Naive B cell (primary cell): ENCODE measurements around the gene CYYR1. TPM values are rescaled to one million over a fixed set of nuclear protein-coding genes. Genes with fewer than 3 reads are reported as not detected.

Source experiments
- ATAC-seq, 2 donors: fragments of 150-1000 bp; cut with Tn5 transposase; 2 replicates each; pipeline ENCODE4 v1.10.0; 2021; ENCODE audit warnings: low read depth in 2 of 2, mild to moderate bottlenecking in 2 of 2, moderate library complexity in 2 of 2
- DNase-seq: peaks from one replicate; pipeline ENCODE4 v3.0.0; 2022
- H3K27ac Mint-ChIP-seq, 6 donors: one replicate each; pipeline ENCODE4 v1.8.0; 2020 to 2022; ENCODE audit warnings: mild to moderate bottlenecking in 6 of 6, mixed read lengths in 6 of 6, moderate library complexity in 5 of 6, inconsistent platforms in 2 of 6
- H3K27me3 Mint-ChIP-seq, 3 donors: one replicate each; pipeline ENCODE4 v1.8.0; 2021 to 2022; ENCODE audit warnings: mixed read lengths in 3 of 3, mild to moderate bottlenecking in 1 of 3
- H3K36me3 Mint-ChIP-seq, 2 donors: one replicate each; pipeline ENCODE4 v1.8.0; 2020 to 2022; ENCODE audit warnings: mixed read lengths in 2 of 2, inconsistent platforms in 1 of 2, mild to moderate bottlenecking in 1 of 2
- H3K4me1 Mint-ChIP-seq, 3 donors: one replicate each; pipeline ENCODE4 v1.8.0; 2020 to 2022; ENCODE audit warnings: mixed read lengths in 3 of 3, inconsistent platforms in 1 of 3, mild to moderate bottlenecking in 1 of 3, moderate library complexity in 1 of 3
- H3K4me3 Mint-ChIP-seq, 8 donors: one replicate each; pipeline ENCODE4 v1.8.0; 2020 to 2022; ENCODE audit warnings: mild to moderate bottlenecking in 8 of 8, mixed read lengths in 8 of 8, moderate library complexity in 8 of 8, inconsistent platforms in 2 of 8
- H3K9me3 Mint-ChIP-seq, 7 donors: one replicate each; pipeline ENCODE4 v1.8.0; 2020 to 2022; ENCODE audit warnings: mixed read lengths in 7 of 7, mild to moderate bottlenecking in 5 of 7, inconsistent platforms in 2 of 7, moderate library complexity in 1 of 7
- polyA plus RNA-seq, 6 donors: library from polyadenylated mRNA; unstranded; fragments of 300-500 nt; fragmentation: Illumina TruSeq; gene quantifications; one replicate each; pipeline ENCODE4 v1.2.3, GENCODE V29; 2021; ENCODE audit warnings: low read depth in 6 of 6

Gene CYYR1
- polyA plus RNA-seq, 6 donors from 2014 or later, result not detected

DNA sequence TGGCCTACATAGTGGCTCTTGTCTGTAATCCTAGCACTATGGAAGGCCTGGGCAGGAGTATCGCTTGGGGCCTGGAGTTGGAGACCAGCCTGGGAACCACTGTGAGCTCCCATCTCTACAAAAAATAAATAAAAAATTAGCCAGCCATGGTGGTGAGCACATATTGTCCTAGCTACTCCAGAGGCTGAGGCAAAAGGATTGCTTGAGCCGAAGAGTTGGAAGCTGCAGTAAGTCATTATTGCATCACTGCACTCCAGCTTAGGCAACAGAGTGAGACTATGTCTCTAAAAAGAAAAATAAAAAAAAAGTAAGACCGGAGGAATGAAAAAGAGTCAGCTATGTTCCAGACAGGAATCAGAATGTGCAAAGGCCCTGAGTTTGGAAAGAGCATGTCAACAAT, 115.3 kb downstream of the CYYR1 start:
- DNase-seq, result no peak
- H3K4me1 Mint-ChIP-seq, result no peaks in the 10 kb centered on the region
- no peak overlapping the region for H3K4me3 Mint-ChIP-seq

DNA sequence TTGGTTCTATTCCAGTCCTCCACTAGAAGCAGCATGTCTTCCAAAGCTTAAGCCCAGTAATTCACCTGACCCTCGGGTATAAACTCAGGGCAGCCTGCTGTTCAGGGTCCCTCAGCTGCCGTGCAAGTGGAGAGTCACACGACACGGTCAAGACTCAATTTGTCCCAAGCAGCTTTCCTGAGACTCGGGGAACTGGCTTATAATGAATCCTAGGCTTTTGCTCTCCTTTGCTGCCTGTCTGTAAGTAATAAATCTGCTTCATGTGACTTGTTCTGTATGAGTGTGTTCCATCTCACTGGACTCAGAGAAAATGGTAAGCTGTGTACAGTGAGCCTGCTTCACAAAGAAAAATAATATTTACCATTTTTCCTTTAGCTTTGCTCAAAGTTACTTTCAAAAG, 119.8 kb downstream of the CYYR1 start:
- Mint-ChIP-seq H3K27me3 (peaks cover 0 to 3% (median 0%) of the 10 kb centered on the region in 3 donors), H3K4me3 (no peak overlapping the region), H3K4me1 (no peaks in the 10 kb centered on the region), H3K36me3 (no peaks in the 10 kb centered on the region), H3K9me3 (no peaks in the 10 kb centered on the region), H3K27ac (no peak overlapping the region)
- DNase-seq, result no peak
- ATAC-seq, result no peak

More for the DNA sequence above, 115.3 kb downstream of the CYYR1 start:
- H3K27ac Mint-ChIP-seq, result no peak overlapping the region
- no peak for ATAC-seq
- peaks cover 0 to 9% (median 3%) of the 10 kb centered on the region in 7 donors for H3K9me3 Mint-ChIP-seq
- H3K36me3 Mint-ChIP-seq, result no peaks in the 10 kb centered on the region
- H3K27me3 Mint-ChIP-seq, result peaks cover 0 to 3% (median 0%) of the 10 kb centered on the region in 3 donors

DNA sequence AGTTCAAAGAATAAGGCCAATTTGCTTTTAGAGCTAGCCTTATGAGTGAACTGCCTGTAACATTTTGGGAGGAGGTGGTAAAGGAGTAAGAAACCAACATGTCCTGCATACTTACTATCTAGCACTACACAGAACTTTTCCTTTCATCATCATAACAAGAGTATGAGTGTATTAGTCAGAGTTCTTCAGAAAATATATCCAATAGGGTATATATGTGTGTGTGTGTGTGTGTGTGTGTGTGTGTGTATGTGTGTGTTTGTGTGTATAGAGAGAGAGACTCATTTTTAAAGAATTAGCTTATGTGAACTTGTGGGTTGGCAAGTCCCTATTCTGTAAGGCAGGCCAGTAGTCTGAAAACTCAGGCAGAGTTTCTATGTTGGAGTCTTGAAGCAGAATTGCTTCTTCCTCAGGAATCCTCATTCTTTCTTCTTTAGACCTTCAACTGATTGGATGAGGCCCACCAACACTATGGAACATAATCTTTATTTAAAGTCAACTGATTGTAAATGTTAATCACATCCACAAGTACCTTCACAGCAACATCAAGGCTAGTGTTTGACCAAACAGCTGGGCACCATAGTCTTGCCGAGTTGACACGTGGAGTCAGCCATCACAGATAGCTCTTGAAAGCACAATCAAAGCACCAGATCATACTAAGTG, 121.9 kb downstream of the CYYR1 start:
- Mint-ChIP-seq H3K36me3 (no peaks in the 10 kb centered on the region), H3K9me3 (no peaks in the 10 kb centered on the region)

DNA sequence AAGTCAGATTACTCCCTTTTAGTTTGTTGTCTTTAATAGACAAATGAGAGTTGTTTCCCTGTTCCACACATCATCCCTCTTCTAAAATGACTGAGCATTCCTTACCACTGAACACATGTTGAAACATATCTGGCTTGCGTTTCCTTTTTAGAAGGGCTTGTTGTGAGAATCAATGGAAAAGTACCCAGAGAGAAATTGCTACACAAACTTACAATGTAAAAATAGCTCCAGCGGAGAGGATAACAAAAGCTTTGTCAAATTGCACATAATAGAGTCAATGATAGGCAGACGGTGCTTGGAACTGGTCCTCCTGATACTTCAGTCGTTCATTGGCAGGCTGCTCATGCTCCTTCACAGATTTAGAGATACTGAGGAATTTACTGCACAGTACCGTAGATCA, 123.9 kb downstream of the CYYR1 start:
- Mint-ChIP-seq H3K4me1 (no peaks in the 10 kb centered on the region), H3K9me3 (no peaks in the 10 kb centered on the region), H3K4me3 (no peak overlapping the region), H3K36me3 (no peaks in the 10 kb centered on the region), H3K27me3 (no peaks in the 10 kb centered on the region), H3K27ac (no peak overlapping the region)
- ATAC-seq, result no peak
- DNase-seq, result no peak

More for the DNA sequence above, 121.9 kb downstream of the CYYR1 start:
- Mint-ChIP-seq H3K27me3 (peaks cover 0 to 3% (median 0%) of the 10 kb centered on the region in 3 donors), H3K4me1 (no peaks in the 10 kb centered on the region), H3K4me3 (no peak overlapping the region), H3K27ac (no peak overlapping the region)
- ATAC-seq, result no peak
- no peak for DNase-seq

DNA sequence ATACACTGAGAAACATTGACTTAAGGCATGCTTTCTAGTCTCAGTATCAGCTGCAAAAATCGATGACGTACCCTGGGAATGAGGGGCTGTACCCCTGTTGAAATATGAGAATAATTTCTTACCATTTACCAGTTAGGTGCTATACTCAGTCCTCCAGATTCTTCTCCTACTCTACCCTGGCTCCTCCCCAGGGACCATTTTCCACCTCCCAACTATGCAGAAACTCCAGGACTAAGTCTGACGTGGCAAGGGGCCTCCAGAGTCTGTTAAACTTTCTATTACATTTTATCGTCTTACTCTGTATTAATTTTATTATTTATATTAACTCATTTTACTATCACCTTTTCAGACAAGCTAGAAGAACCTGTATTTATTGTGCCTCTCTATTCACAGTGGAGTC, 124.3 kb downstream of the CYYR1 start:
- H3K27ac Mint-ChIP-seq, result no peak overlapping the region
- no peaks in the 10 kb centered on the region for H3K36me3 Mint-ChIP-seq
- no peak for DNase-seq
- no peak overlapping the region for H3K4me3 Mint-ChIP-seq
- H3K4me1 Mint-ChIP-seq, result no peaks in the 10 kb centered on the region
- ATAC-seq, result no peak
- H3K27me3 Mint-ChIP-seq, result no peaks in the 10 kb centered on the region
- no peaks in the 10 kb centered on the region for H3K9me3 Mint-ChIP-seq

DNA sequence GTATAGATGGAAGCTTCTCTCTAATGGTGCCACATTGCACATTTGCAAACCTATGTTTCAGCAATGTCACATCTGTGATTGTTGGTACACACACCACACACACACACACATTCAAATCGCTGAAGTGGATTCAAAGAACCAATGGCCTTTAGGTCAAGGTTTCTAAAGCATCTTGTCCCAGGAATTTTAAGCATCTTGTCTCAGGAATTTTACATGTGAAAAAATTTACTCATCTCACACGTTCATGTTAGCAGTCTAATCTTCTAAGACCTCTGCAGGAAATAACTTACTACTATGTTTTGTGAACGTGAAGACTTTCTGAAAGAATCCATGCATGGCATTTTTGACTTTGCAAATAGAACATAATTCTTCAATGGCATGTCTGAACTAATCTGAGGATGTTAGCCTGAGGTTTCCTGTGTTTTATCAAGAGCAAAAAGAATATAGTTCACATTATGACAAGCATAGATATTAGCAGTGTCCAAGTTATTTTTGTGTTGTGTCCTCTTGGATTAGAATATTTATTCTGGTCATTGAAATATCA, 125.1 kb downstream of the CYYR1 start:
- Mint-ChIP-seq H3K36me3 (no peaks in the 10 kb centered on the region), H3K27me3 (no peaks in the 10 kb centered on the region), H3K4me1 (no peaks in the 10 kb centered on the region), H3K27ac (no peak overlapping the region), H3K4me3 (no peak overlapping the region), H3K9me3 (no peaks in the 10 kb centered on the region)
- ATAC-seq (no peak), DNase-seq (no peak)

DNA sequence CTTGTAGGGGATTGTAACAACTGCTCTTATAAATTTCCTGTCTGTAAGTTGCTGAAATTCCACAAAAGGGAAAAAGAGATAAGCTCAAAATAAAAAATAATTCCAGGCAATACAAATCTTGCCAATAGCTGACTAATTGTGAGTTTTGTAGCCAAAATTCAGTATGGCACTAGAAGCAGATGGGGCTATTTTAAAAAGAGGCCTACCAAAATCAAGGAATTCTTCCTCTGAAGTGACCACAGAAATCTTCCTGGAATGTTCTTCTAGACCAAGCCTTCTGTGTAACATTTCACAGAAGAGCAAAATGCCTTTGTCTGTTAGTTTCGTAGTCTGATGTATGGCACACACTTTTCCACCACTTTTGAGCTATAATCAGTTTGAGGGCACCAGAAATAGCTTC, 127.6 kb downstream of the CYYR1 start:
- no peaks in the 10 kb centered on the region for H3K27me3 Mint-ChIP-seq
- H3K36me3 Mint-ChIP-seq, result no peaks in the 10 kb centered on the region
- H3K27ac Mint-ChIP-seq, result no peak overlapping the region
- H3K4me1 Mint-ChIP-seq, result no peaks in the 10 kb centered on the region
- no peak overlapping the region for H3K4me3 Mint-ChIP-seq
- ATAC-seq (no peak), DNase-seq (no peak)
- no peaks in the 10 kb centered on the region for H3K9me3 Mint-ChIP-seq

DNA sequence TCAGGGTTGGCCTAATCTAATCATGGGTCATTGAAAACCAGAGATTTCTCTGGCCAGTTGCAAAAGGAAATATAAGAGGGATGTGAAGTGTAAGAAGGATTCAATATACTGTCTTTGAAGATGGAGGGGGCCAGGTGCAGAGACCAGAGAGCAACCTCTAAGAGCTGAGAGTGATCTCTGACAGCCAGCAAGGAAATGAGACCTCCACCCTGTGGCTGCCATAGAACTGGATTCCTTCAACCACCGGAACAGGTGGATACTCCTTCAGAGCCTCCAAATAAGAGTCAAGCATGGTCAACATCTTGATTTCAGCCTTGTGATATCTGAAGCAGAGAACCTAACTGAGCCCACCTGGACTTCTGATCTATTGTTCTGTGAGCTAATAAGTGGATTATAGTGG, 128.4 kb downstream of the CYYR1 start:
- Mint-ChIP-seq H3K9me3 (no peaks in the 10 kb centered on the region), H3K27ac (no peak overlapping the region), H3K4me1 (no peaks in the 10 kb centered on the region), H3K36me3 (no peaks in the 10 kb centered on the region), H3K4me3 (no peak overlapping the region), H3K27me3 (no peaks in the 10 kb centered on the region)
- ATAC-seq (no peak), DNase-seq (no peak)

DNA sequence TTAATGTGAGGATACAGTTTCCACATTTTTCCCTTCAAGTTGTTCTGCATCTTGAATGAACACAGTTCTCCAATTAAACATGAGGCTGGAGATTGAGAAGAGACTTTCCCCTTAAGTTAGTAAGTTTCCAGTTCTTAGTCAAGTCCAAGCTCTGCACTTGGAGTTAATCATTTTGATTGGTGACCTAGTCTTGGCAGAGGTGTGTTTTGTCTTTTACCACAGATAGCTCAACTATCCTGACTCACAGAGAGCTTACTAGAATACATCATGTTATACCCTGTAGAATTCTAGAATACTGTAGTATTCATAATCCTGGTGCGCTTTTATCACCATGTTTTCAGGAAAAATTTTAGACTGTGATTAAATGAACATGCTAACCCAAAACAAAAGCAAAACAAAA, 129.2 kb downstream of the CYYR1 start:
- no peak for ATAC-seq
- H3K27ac Mint-ChIP-seq, result peak overlapping the region in 1 of 6 donors; percentile 69
- no peak for DNase-seq
- H3K27me3 Mint-ChIP-seq, result no peaks in the 10 kb centered on the region
- H3K36me3 Mint-ChIP-seq, result no peaks in the 10 kb centered on the region
- no peaks in the 10 kb centered on the region for H3K4me1 Mint-ChIP-seq
- no peak overlapping the region for H3K4me3 Mint-ChIP-seq
- no peaks in the 10 kb centered on the region for H3K9me3 Mint-ChIP-seq

DNA sequence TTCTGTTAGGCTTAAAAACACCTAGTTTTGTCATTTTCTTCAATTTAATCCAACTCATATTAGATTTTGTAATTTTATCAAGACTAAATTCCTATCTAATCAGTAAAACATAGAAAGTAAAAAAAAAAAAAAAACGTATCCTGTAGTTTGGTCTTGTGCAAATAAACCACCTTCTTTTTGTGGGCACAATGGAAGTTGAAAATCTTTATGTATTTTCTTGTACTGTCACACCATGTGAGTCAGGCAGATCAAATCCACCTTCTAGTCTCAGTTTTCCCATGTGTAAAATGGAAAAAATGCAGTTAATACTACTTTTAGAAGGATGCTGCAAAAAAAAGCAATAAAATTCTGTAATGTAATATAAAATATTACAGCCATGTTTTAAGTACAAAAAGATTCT, 129.8 kb downstream of the CYYR1 start:
- Mint-ChIP-seq H3K27ac (peak overlapping the region in 1 of 6 donors; percentile 69), H3K4me3 (no peak overlapping the region), H3K36me3 (no peaks in the 10 kb centered on the region), H3K9me3 (no peaks in the 10 kb centered on the region), H3K27me3 (no peaks in the 10 kb centered on the region), H3K4me1 (no peaks in the 10 kb centered on the region)
- DNase-seq (no peak), ATAC-seq (no peak)

DNA sequence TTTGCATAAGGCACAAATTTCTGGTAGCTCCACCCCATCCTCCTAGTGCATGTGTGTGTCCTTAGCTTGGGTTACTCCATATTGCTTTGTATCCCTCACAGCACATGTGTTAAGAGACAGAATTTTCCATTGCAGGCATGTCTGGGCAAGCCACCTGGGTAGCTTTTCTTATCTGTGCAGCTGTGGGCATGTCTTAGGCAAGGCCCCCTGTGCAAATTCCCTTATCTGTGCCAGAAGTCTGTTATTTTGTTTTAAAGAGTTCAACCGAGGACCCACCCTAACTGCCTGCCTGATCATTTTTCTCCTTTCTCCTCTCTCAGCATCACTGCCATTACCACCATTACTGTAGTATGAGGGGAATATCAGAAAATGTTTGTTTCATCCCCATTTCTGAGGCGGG, 131.9 kb downstream of the CYYR1 start:
- Mint-ChIP-seq H3K4me1 (no peaks in the 10 kb centered on the region), H3K36me3 (no peaks in the 10 kb centered on the region), H3K4me3 (no peak overlapping the region), H3K9me3 (no peaks in the 10 kb centered on the region), H3K27me3 (no peaks in the 10 kb centered on the region), H3K27ac (no peak overlapping the region)
- DNase-seq, result no peak
- no peak for ATAC-seq

DNA sequence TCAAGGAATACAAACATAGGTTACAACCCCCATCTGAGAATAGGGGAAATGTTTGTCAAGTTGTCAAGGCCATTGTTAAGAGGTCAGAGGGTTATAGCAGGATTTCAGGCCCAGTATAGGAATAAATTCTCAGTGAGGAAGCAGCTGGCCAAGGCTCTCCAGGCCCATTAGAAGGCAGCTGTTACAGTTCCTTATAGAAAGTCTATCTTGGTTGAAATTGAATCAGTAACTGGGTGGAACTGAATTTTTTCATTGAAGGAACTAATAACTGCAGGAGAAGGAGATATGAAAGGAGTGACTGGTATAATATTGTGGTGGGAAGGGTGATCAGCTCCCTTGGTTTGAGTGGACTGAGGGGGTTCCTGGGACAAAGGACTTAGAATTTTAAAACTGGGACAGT, 134.1 kb downstream of the CYYR1 start:
- Mint-ChIP-seq H3K4me3 (no peak overlapping the region), H3K36me3 (no peaks in the 10 kb centered on the region), H3K27ac (no peak overlapping the region), H3K9me3 (no peaks in the 10 kb centered on the region), H3K27me3 (no peaks in the 10 kb centered on the region), H3K4me1 (no peaks in the 10 kb centered on the region)
- DNase-seq (no peak), ATAC-seq (no peak)

DNA sequence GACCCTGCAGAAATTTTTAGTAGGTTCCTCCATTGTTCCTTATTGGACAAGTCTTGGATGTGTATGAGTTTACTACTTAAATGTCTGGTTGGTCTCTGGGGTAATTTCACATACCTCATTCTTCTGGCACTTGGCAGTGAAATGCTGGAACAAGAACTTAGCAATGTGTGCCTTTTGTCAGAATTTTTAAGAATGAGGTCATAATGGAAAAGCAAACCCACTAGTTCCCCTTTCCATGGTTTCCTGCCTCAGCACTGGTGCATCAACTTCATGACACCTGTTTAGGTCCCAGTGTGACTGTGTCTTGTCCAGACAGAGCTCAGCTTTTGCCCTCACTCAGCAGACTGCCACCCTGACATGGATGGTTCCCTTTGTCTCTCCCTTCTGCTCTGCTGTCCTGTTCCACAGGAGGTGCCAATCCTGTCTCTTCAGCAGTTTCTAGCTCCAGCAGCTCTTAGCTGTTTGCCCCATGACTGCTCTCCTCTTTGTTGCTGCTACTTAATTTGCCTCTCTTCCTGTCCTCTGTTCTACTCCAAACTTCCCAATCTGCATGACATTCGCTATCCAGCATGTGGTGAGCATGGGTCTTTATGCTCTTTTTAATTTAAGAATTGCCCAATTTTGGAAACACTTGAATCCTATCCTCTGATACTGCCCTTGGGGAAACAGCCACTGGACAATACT, 135.6 kb downstream of the CYYR1 start:
- Mint-ChIP-seq H3K4me3 (no peak overlapping the region), H3K36me3 (no peaks in the 10 kb centered on the region), H3K27ac (peak overlapping the region in 2 of 6 donors; percentile 3 to 32), H3K9me3 (no peaks in the 10 kb centered on the region), H3K27me3 (no peaks in the 10 kb centered on the region), H3K4me1 (no peaks in the 10 kb centered on the region)
- ATAC-seq (no peak), DNase-seq (no peak)

DNA sequence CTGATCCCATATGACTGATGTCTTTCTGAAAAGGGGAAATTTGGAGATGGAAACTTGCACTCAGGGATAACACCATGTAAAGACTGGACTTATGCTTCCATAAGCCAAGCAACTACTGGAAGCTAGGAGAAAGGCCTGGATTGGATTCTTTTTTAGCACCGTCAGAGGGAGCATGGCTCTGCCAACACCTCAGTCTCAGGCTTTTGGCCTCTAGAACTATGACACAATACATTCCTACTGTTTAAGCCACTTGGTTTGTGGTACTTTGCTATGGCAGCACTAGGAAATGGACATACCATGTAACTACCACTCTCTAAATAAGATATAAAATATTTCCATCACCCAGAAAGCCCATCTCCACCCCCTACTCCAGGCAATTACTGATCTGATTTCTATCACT, 139.7 kb downstream of the CYYR1 start:
- ATAC-seq, result no peak
- Mint-ChIP-seq H3K36me3 (no peaks in the 10 kb centered on the region), H3K4me1 (no peaks in the 10 kb centered on the region), H3K27ac (no peak overlapping the region), H3K9me3 (peaks cover 0 to 3% (median 0%) of the 10 kb centered on the region in 7 donors), H3K4me3 (no peak overlapping the region), H3K27me3 (no peaks in the 10 kb centered on the region)
- no peak for DNase-seq
